Bronchial epithelial cell (primary cell): Measurements from ENCODE around the gene CCDC186. TPM values are rescaled to one million over a fixed set of nuclear protein-coding genes. Genes with fewer than 3 reads are reported as not detected.

Experiments used
- DNase-seq: peaks from one replicate; pipeline ENCODE4 v3.0.0-alpha.2; 2010; ENCODE audit warnings: low read depth
- FAIRE-seq: peaks from 2 replicates; lab custom pipeline; 2011; peaks lifted over from hg19 to GRCh38; lab: Jason Lieb, UNC
- H3K27me3 ChIP-seq: 2 replicates; pipeline ENCODE4 v1.5.1; 2011; ENCODE audit warnings: low read length; ENCODE audit not compliant: control insufficient read depth, insufficient read depth
- H3K36me3 ChIP-seq: 2 replicates; pipeline ENCODE4 v1.5.1; 2011; ENCODE audit warnings: low read length; ENCODE audit not compliant: control insufficient read depth, insufficient read depth
- H3K4me3 ChIP-seq: 2 replicates; pipeline ENCODE4 v1.5.1; 2011; ENCODE audit warnings: mild to moderate bottlenecking, low read depth, low read length, control low read depth
- CTCF ChIP-seq: IDR thresholded peaks from 2 replicates; pipeline ENCODE4 v1.5.1; 2011; ENCODE audit warnings: mild to moderate bottlenecking, moderate library complexity, low read length, control low read depth, inconsistent platforms; ENCODE audit not compliant: insufficient read depth, severe bottlenecking
- total RNA-seq: library from RNA; depleted of rRNA; stranded (reverse); fragments of >200 nt; gene quantifications from 2 replicates; pipeline ENCODE4 v1.2.1, GENCODE V29; 2014

CCDC186 gene
- total RNA-seq, 1 donor from 2014 or later: 21.6 TPM

GRCh38 chr10:114083040-114083439, 91.0 kb downstream of the CCDC186 start:
- no peak for DNase-seq
- H3K27me3 ChIP-seq: no peaks in the 10 kb centered on the region
- TF ChIP-seq CTCF: no peak
- no peak overlapping the region for H3K4me3 ChIP-seq
- H3K36me3 ChIP-seq: no peaks in the 10 kb centered on the region
- FAIRE-seq: no peak

- Histone ChIP-seq H3K27me3 (no peaks in the 10 kb centered on the region), H3K4me3 (no peak overlapping the region), H3K36me3 (no peaks in the 10 kb centered on the region)
- FAIRE-seq (no peak), DNase-seq (peak; percentile 38)
- TF ChIP-seq CTCF: no peak
Measured at GRCh38 chr10:114081911-114082583, 92.0 kb downstream of the CCDC186 start.

DNA sequence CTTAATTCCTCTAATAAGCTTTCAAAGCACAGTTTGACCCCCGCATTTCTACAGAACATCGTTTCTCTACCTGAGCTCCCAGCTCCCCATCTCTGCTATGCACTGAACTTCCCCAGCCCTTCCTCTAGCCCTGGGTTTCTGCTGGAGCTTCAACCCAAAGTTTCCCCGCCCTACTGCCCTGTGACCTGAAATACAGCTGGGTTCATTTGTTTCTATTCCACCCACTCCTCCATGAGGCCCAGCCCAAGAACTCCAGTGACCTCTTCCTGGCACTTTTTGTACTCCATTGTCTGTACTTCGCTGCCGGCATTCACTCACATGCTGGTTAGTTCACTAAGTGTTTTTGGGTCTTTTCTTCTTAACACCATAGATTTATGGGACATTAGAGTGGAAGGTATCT, 94.6 kb downstream of the CCDC186 start:
- Histone ChIP-seq H3K36me3 (no peaks in the 10 kb centered on the region), H3K4me3 (no peak overlapping the region), H3K27me3 (no peaks in the 10 kb centered on the region)
- no peak for TF ChIP-seq CTCF
- DNase-seq (no peak), FAIRE-seq (no peak)

DNA sequence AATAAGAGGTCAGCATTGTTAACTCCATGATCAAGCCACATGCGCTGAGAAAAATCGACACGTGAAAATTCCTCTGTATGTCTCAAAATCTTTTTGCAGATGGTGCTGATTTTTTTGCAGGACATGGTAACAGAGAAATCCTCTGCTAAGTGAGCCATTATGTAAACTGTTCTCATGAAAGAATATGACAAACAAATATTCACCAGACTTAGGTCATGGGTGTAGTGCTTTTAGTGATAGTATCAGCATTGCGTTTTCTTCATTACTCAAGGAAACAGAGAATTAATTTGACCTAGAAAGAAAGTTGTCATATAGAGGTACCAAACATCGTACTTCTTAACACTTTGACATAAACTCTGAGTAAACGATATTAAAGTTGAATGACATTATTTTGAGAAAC, 95.7 kb downstream of the CCDC186 start:
- no peak for TF ChIP-seq CTCF
- H3K36me3 ChIP-seq: no peaks in the 10 kb centered on the region
- no peak for FAIRE-seq
- no peaks in the 10 kb centered on the region for H3K27me3 ChIP-seq
- DNase-seq: no peak
- no peak overlapping the region for H3K4me3 ChIP-seq

DNA sequence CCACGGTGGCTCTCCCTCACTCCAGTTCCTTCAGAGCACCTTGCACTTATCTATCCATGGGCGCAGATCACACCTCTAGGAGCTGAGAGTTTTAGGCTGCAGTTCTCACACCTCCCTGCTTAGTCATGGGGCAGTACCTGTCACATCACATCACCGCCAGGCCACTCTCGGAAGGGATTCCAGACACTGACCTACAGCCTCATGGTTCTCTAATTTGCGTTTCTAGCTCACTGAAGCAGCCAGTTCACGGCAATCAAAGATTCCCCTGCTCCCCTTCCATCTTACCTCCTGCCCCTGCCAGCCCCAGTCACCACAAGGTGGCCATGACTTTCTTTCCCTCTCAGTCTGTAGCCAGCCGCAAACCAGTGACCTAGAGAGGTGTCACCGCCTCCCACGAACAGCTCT, 96.2 kb downstream of the CCDC186 start:
- no peak for TF ChIP-seq CTCF
- Histone ChIP-seq H3K27me3 (no peaks in the 10 kb centered on the region), H3K4me3 (no peak overlapping the region), H3K36me3 (no peaks in the 10 kb centered on the region)
- DNase-seq (no peak), FAIRE-seq (no peak)

DNA sequence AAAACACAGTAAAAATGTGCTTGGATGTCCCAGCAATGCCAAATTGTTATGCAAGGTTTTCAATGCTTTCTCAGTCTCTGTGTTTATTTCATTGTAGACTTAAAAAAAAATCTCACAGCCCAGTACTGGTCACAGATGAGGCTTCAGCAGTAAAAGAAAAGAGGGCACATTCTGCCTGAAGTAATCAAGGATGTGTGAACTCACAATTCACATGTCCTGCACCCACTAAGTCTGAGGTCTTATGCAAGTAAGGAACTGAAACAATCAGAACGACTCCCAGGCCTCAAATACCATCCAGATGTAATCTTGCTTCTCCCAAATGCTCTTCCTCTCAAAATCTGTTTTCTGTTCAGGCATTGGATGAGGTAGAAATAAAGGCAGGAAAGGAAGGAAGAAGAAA, 96.7 kb downstream of the CCDC186 start:
- no peak for TF ChIP-seq CTCF
- FAIRE-seq (no peak), DNase-seq (no peak)
- Histone ChIP-seq H3K27me3 (no peaks in the 10 kb centered on the region), H3K36me3 (no peaks in the 10 kb centered on the region), H3K4me3 (no peak overlapping the region)
